ENCODE results near the gene STK40. TPM values are rescaled to one million over a fixed set of nuclear protein-coding genes. Genes with fewer than 3 reads are reported as not detected.

The STK40 gene
- total RNA-seq, 1 experiment from 2014 or later, result 14.6 TPM

GRCh38 chr1:36401602-36402503 lies 16.1 kb upstream of the STK40 start:
- in situ Hi-C loops (cut with HindIII; ENCODE audit: low pct_unique_long_range_greater_than_20kb, low sequenced_read_pairs), result no loop called here

GRCh38 chr1:36400825-36401601 lies 15.3 kb upstream of the STK40 start:
- in situ Hi-C loops (cut with HindIII; ENCODE audit: low pct_unique_long_range_greater_than_20kb, low sequenced_read_pairs), result no loop called here
- peak; percentile 94 for DNase-seq (ENCODE audit: low read depth, low spot score)

More at GRCh38 chr1:36401602-36402503, 16.1 kb upstream of the STK40 start:
- DNase-seq (ENCODE audit: low read depth, low spot score), result no peak

- in situ Hi-C loops (cut with HindIII; ENCODE audit: low pct_unique_long_range_greater_than_20kb, low sequenced_read_pairs), result no loop called here
- no peak for DNase-seq (ENCODE audit: low read depth, low spot score)
Observed at GRCh38 chr1:36400514-36400824, 14.7 kb upstream of the STK40 start.

- no peak for DNase-seq (ENCODE audit: low read depth, low spot score)
Observed at GRCh38 chr1:36398370-36398977, 12.8 kb upstream of the STK40 start.

GRCh38 chr1:36397378-36398230 lies 11.9 kb upstream of the STK40 start, which contains the start of gene LSM10:
Gene LSM10, minus strand, starts transcription at chr1:36397908. Its CDS starts 3,779 bp downstream, at chr1:36394129.
- in situ Hi-C loops (cut with HindIII; ENCODE audit: low pct_unique_long_range_greater_than_20kb, low sequenced_read_pairs), result no loop called here
- peak; percentile 94 for DNase-seq (ENCODE audit: low read depth, low spot score)

More at GRCh38 chr1:36398370-36398977, 12.8 kb upstream of the STK40 start:
- in situ Hi-C loops (cut with HindIII; ENCODE audit: low pct_unique_long_range_greater_than_20kb, low sequenced_read_pairs), result no loop called here

- DNase-seq (ENCODE audit: low read depth, low spot score), result no peak
- in situ Hi-C loops (cut with HindIII; ENCODE audit: low pct_unique_long_range_greater_than_20kb, low sequenced_read_pairs), result no loop called here
Observed at GRCh38 chr1:36397083-36397377, 11.3 kb upstream of the STK40 start.

- in situ Hi-C loops (cut with HindIII; ENCODE audit: low pct_unique_long_range_greater_than_20kb, low sequenced_read_pairs), result no loop called here
- no peak for DNase-seq (ENCODE audit: low read depth, low spot score)
Observed at GRCh38 chr1:36396359-36396758, 10.6 kb upstream of the STK40 start.

GRCh38 chr1:36393686-36394085 lies 8.0 kb upstream of the STK40 start:
- no peak for DNase-seq (ENCODE audit: low read depth, low spot score)
- in situ Hi-C loops (cut with HindIII; ENCODE audit: low pct_unique_long_range_greater_than_20kb, low sequenced_read_pairs), result no loop called here

- in situ Hi-C loops (cut with HindIII; ENCODE audit: low pct_unique_long_range_greater_than_20kb, low sequenced_read_pairs), result no loop called here
- DNase-seq (ENCODE audit: low read depth, low spot score), result no peak
Observed at GRCh38 chr1:36392836-36393235, 7.1 kb upstream of the STK40 start.

GRCh38 chr1:36391271-36391670 lies 5.5 kb upstream of the STK40 start:
- in situ Hi-C loops (cut with HindIII; ENCODE audit: low pct_unique_long_range_greater_than_20kb, low sequenced_read_pairs), result no loop called here
- DNase-seq (ENCODE audit: low read depth, low spot score), result no peak

- in situ Hi-C loops (cut with HindIII; ENCODE audit: low pct_unique_long_range_greater_than_20kb, low sequenced_read_pairs), result no loop called here
- DNase-seq (ENCODE audit: low read depth, low spot score), result no peak
Observed at GRCh38 chr1:36390411-36390810, 4.7 kb upstream of the STK40 start.

- in situ Hi-C loops (cut with HindIII; ENCODE audit: low pct_unique_long_range_greater_than_20kb, low sequenced_read_pairs), result no loop called here
Observed at GRCh38 chr1:36389999-36390398, 4.3 kb upstream of the STK40 start.

GRCh38 chr1:36389261-36389660 lies 3.5 kb upstream of the STK40 start:
- in situ Hi-C loops (cut with HindIII; ENCODE audit: low pct_unique_long_range_greater_than_20kb, low sequenced_read_pairs), result no loop called here
- DNase-seq (ENCODE audit: low read depth, low spot score), result no peak

More at GRCh38 chr1:36389999-36390398, 4.3 kb upstream of the STK40 start:
- no peak for DNase-seq (ENCODE audit: low read depth, low spot score)

GRCh38 chr1:36387141-36387949 lies 1.6 kb upstream of the STK40 start:
- peak; percentile 55 for DNase-seq (ENCODE audit: low read depth, low spot score)
- in situ Hi-C loops (cut with HindIII; ENCODE audit: low pct_unique_long_range_greater_than_20kb, low sequenced_read_pairs), result no loop called here

GRCh38 chr1:36386265-36387140 lies 779 bp upstream of the STK40 start:
- in situ Hi-C loops (cut with HindIII; ENCODE audit: low pct_unique_long_range_greater_than_20kb, low sequenced_read_pairs), result no loop called here
- peak; percentile 97 for DNase-seq (ENCODE audit: low read depth, low spot score)

Data from SK-MEL-5 (cell line).